Measurements from ENCODE around the gene SETD4. TPM values are rescaled to one million over a fixed set of nuclear protein-coding genes. Genes with fewer than 3 reads are reported as not detected.

SETD4 gene
- polyA plus RNA-seq, 2 donors, result 9.1 to 13.7 TPM

DNA sequence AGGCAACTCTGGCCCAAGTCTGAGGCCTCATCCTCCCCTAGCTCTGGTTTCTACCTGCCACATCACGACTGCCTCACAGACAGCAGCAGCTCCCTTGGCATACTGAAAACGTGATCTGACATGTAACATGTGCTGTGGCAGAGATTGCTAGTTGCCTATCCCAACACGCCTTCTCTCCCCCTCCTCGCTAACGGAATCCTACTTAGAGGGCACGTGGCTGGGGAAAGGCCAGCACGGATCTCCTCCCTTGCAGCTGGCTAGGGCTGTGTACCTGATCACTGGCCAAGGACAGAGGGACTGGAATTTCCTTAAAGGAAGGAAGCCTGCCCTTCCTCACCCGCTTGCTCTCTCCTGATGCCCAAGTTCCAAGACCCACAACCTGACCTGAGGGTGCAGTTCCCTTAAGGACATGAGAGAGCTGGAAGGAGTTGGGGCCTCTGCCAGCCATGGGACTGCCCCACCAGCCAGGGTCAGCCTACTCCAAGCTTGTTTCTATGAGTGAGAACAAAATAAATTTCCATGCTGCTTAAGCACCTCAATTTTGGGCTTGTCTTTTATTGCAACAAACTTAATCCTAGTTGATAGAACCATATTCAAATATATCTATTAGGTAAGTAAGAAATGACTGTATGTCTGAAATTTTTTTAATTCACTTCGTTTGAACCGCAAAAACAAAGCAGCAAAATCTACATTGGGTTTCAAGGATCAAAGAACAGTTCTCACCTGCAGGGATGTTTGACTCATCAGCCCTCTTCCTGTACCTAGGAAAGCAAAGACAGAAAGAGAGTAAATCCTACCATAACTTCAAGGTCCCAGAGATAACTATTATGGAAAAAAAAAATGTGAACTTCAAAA is 7.2 kb downstream of the SETD4 start:
- no peaks in the 10 kb centered on the region for H3K9me3 ChIP-seq (ENCODE audit: control insufficient read depth in 2 of 2, insufficient read depth in 1 of 2, low read depth in 1 of 2, low read length in 1 of 2)
- peak overlapping the region; percentile 76 to 80 for H3K27ac ChIP-seq (ENCODE audit: low read depth in 2 of 2, low read length in 1 of 2)
- H3K4me3 ChIP-seq (ENCODE audit: low read depth in 1 of 2, low read length in 2 of 2), result no peak overlapping the region
- 50 to 62% methylated on average over 10 of the region's 10 CpGs for whole genome bisulfite sequencing, 2 donors
- H3K4me1 ChIP-seq (ENCODE audit: control insufficient read depth in 2 of 2, insufficient read depth in 2 of 2, low read length in 1 of 2), result peaks cover 0 to 6% of the 10 kb centered on the region in 2 donors
- H3K36me3 ChIP-seq (ENCODE audit: control insufficient read depth in 2 of 2, insufficient read depth in 2 of 2, low read length in 1 of 2), result peaks cover 22 to 27% of the 10 kb centered on the region in 2 donors
- H3K27me3 ChIP-seq (ENCODE audit: control insufficient read depth in 1 of 2, insufficient read depth in 2 of 2, low read length in 2 of 2), result no peaks in the 10 kb centered on the region

DNA sequence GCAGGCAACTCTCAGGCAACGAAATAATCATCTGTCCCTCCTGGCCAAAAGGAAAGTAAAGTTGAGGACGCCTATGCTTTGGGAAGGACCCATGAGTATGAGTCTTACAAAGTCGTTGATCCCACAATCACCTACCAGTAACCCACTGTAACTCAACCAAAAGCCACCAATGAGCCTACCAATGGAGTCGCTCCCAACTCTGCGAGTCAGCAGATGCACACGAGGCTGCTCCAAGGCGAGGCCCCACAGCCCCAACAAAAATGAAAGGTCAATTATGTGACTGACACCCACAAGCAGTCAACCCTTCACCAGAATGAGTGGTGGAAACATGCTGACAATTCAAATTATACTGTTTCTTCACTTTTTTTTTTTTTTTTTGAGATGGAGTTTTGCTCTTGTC is 12.0 kb downstream of the SETD4 start:
- WGBS, 2 donors, result 89 to 92% methylated on average over 7 of the region's 7 CpGs
- Histone ChIP-seq H3K4me1 (ENCODE audit: control insufficient read depth in 2 of 2, insufficient read depth in 2 of 2, low read length in 1 of 2) (peaks cover 0 to 6% of the 10 kb centered on the region in 2 donors), H3K27me3 (ENCODE audit: control insufficient read depth in 1 of 2, insufficient read depth in 2 of 2, low read length in 2 of 2) (no peaks in the 10 kb centered on the region), H3K9me3 (ENCODE audit: control insufficient read depth in 2 of 2, insufficient read depth in 1 of 2, low read depth in 1 of 2, low read length in 1 of 2) (no peaks in the 10 kb centered on the region), H3K4me3 (ENCODE audit: low read depth in 1 of 2, low read length in 2 of 2) (no peak overlapping the region), H3K36me3 (ENCODE audit: control insufficient read depth in 2 of 2, insufficient read depth in 2 of 2, low read length in 1 of 2) (peaks cover 19 to 36% of the 10 kb centered on the region in 2 donors), H3K27ac (ENCODE audit: low read depth in 2 of 2, low read length in 1 of 2) (no peak overlapping the region)

DNA sequence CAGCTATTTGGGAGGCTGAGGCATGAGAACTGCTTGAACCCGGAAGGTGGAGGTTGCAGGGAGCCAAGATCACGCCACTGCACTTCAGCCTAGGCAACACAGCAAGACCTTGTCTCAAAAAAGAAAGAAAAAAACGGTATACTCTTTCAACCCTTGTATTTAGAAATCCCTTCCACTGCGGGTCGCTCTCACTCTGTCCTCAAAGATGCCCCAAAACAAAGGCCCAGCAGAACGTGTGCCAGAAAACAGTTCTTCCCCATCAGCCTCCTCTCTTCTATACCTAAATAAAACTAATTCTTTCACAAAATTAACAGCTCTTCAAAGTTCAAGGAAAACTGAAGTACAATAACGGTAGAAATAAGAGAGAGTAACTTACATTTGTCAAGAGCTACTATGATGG is 13.2 kb downstream of the SETD4 start:
- no peaks in the 10 kb centered on the region for H3K9me3 ChIP-seq (ENCODE audit: control insufficient read depth in 2 of 2, insufficient read depth in 1 of 2, low read depth in 1 of 2, low read length in 1 of 2)
- no peaks in the 10 kb centered on the region for H3K27me3 ChIP-seq (ENCODE audit: control insufficient read depth in 1 of 2, insufficient read depth in 2 of 2, low read length in 2 of 2)
- H3K4me3 ChIP-seq (ENCODE audit: low read depth in 1 of 2, low read length in 2 of 2), result no peak overlapping the region
- H3K36me3 ChIP-seq (ENCODE audit: control insufficient read depth in 2 of 2, insufficient read depth in 2 of 2, low read length in 1 of 2), result peaks cover 16 to 31% of the 10 kb centered on the region in 2 donors
- 85 to 89% methylated on average over 7 of the region's 7 CpGs for WGBS, 2 donors
- no peaks in the 10 kb centered on the region for H3K4me1 ChIP-seq (ENCODE audit: control insufficient read depth in 2 of 2, insufficient read depth in 2 of 2, low read length in 1 of 2)
- no peak overlapping the region for H3K27ac ChIP-seq (ENCODE audit: low read depth in 2 of 2, low read length in 1 of 2)

DNA sequence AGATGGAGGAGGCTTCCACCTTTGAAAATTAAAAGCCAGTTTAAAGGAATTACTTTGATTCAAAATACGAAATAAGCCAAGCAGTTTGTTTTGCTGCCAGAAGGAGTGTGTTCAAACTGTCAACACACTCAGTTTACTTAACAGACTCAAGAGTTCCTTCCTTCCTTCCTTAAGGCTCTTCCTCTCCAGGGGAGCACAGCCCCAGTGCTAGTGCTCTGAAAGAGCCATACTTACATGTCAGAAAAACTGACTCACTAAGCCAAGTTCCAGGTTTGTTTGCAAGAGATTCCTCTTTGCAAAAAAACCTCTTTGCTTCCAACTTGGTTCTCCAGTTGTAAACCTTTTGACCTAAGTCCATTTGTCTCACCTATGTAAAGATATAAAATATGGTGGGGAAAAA is 14.3 kb downstream of the SETD4 start:
- H3K4me1 ChIP-seq (ENCODE audit: control insufficient read depth in 2 of 2, insufficient read depth in 2 of 2, low read length in 1 of 2), result no peaks in the 10 kb centered on the region
- H3K27ac ChIP-seq (ENCODE audit: low read depth in 2 of 2, low read length in 1 of 2), result no peak overlapping the region
- H3K27me3 ChIP-seq (ENCODE audit: control insufficient read depth in 1 of 2, insufficient read depth in 2 of 2, low read length in 2 of 2), result no peaks in the 10 kb centered on the region
- peaks cover 14 to 34% of the 10 kb centered on the region in 2 donors for H3K36me3 ChIP-seq (ENCODE audit: control insufficient read depth in 2 of 2, insufficient read depth in 2 of 2, low read length in 1 of 2)
- WGBS, 2 donors, result 65 to 83% methylated on average over 1 of the region's 1 CpG
- no peaks in the 10 kb centered on the region for H3K9me3 ChIP-seq (ENCODE audit: control insufficient read depth in 2 of 2, insufficient read depth in 1 of 2, low read depth in 1 of 2, low read length in 1 of 2)
- no peak overlapping the region for H3K4me3 ChIP-seq (ENCODE audit: low read depth in 1 of 2, low read length in 2 of 2)

DNA sequence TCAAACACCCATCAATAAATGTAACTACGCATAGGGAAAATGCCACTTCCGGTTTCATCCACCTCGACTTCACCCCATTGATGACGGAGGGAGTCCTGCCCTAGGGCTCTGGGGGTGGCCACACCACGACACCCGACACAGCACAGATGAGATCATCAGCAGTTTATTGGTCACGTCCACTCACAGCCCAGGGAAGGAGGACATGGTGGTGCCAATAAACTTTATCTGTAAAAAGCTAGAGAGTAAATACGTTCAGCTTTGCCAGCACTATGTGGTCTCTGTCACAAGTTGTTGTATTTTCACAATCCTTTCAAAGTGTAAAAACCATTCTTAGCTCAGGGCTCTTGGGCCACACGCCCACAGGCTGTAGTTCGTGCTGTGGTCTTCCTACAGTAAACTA is 16.3 kb downstream of the SETD4 start:
- peaks cover 10 to 31% of the 10 kb centered on the region in 2 donors for H3K36me3 ChIP-seq (ENCODE audit: control insufficient read depth in 2 of 2, insufficient read depth in 2 of 2, low read length in 1 of 2)
- 75 to 85% methylated on average over 10 of the region's 10 CpGs for WGBS, 2 donors
- H3K4me3 ChIP-seq (ENCODE audit: low read depth in 1 of 2, low read length in 2 of 2), result no peak overlapping the region
- no peaks in the 10 kb centered on the region for H3K27me3 ChIP-seq (ENCODE audit: control insufficient read depth in 1 of 2, insufficient read depth in 2 of 2, low read length in 2 of 2)
- H3K4me1 ChIP-seq (ENCODE audit: control insufficient read depth in 2 of 2, insufficient read depth in 2 of 2, low read length in 1 of 2), result peaks cover 0 to 3% of the 10 kb centered on the region in 2 donors
- H3K9me3 ChIP-seq (ENCODE audit: control insufficient read depth in 2 of 2, insufficient read depth in 1 of 2, low read depth in 1 of 2, low read length in 1 of 2), result peaks cover 0 to 2% of the 10 kb centered on the region in 2 donors
- H3K27ac ChIP-seq (ENCODE audit: low read depth in 2 of 2, low read length in 1 of 2), result no peak overlapping the region

DNA sequence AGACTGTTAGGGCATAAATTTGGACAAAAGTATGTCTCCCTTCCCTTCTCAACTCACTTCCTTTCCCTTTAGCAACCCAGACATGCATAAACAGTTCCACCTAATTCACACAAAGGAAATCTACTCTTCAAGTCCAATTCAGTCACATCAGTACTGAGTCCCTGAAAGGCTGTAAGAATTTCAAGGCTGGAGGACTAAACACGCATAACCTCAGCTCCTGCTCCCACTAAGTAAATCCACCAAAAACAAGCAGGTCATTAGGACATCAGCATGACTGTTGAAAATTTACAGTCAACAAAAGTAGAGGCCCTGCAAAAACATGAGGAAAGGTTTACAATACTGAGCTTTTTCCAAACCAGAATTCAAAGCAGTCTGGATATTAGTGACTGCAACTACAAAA is 18.4 kb downstream of the SETD4 start:
- H3K36me3 ChIP-seq (ENCODE audit: control insufficient read depth in 2 of 2, insufficient read depth in 2 of 2, low read length in 1 of 2), result peaks cover 10 to 29% of the 10 kb centered on the region in 2 donors
- WGBS, 2 donors, result 84 to 92% methylated on average over 1 of the region's 1 CpG

DNA sequence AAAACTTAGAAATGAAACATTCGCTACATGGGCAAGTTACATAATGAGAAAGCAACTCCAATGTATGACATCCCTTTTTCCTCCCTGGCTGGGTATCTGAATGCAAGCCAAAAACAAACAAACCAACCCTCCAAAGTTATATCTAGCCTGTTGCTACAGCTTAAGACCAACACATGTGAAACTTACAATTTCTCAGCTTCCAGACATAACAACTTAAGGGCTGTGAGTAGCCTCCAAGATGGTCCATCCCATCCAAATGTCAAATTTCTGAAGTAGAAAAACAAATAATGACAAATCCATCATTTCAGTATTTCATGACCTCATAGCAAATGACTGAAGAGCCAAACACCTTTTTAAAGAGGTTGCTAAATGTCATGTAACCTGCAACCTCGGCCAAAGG is 19.9 kb downstream of the SETD4 start:
- WGBS, 2 donors, result 78 to 79% methylated on average over 2 of the region's 2 CpGs
- Histone ChIP-seq H3K4me3 (ENCODE audit: low read depth in 1 of 2, low read length in 2 of 2) (no peak overlapping the region), H3K4me1 (ENCODE audit: control insufficient read depth in 2 of 2, insufficient read depth in 2 of 2, low read length in 1 of 2) (peaks cover 3% of the 10 kb centered on the region in 2 donors), H3K9me3 (ENCODE audit: control insufficient read depth in 2 of 2, insufficient read depth in 1 of 2, low read depth in 1 of 2, low read length in 1 of 2) (peaks cover 0 to 2% of the 10 kb centered on the region in 2 donors), H3K27ac (ENCODE audit: low read depth in 2 of 2, low read length in 1 of 2) (no peak overlapping the region), H3K27me3 (ENCODE audit: control insufficient read depth in 1 of 2, insufficient read depth in 2 of 2, low read length in 2 of 2) (no peaks in the 10 kb centered on the region), H3K36me3 (ENCODE audit: control insufficient read depth in 2 of 2, insufficient read depth in 2 of 2, low read length in 1 of 2) (peaks cover 9 to 29% of the 10 kb centered on the region in 2 donors)

More for the DNA sequence above, 18.4 kb downstream of the SETD4 start:
- H3K27me3 ChIP-seq (ENCODE audit: control insufficient read depth in 1 of 2, insufficient read depth in 2 of 2, low read length in 2 of 2), result no peaks in the 10 kb centered on the region
- H3K4me3 ChIP-seq (ENCODE audit: low read depth in 1 of 2, low read length in 2 of 2), result no peak overlapping the region
- H3K4me1 ChIP-seq (ENCODE audit: control insufficient read depth in 2 of 2, insufficient read depth in 2 of 2, low read length in 1 of 2), result peaks cover 3% of the 10 kb centered on the region in 2 donors
- no peak overlapping the region for H3K27ac ChIP-seq (ENCODE audit: low read depth in 2 of 2, low read length in 1 of 2)
- peaks cover 0 to 2% of the 10 kb centered on the region in 2 donors for H3K9me3 ChIP-seq (ENCODE audit: control insufficient read depth in 2 of 2, insufficient read depth in 1 of 2, low read depth in 1 of 2, low read length in 1 of 2)

DNA sequence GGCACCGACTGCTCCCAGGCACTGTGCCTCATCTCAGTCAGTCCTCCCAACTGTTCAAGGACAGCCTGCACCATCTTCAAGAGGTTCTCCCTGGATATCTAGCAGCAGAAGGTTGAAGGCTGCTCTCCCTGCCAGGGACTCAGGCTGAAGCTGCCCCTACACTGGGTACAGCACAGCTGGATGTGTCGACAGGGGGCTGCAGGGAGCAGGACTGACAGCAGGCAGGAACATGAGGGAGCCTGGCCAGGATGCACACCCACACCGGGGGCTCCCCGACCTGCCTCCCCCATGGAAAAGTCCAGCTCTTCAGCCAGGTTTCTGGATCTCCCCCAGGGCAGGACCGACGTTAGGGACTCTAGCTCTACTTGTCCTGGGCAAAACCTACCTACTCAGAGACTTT is 20.5 kb downstream of the SETD4 start:
- Histone ChIP-seq H3K36me3 (ENCODE audit: control insufficient read depth in 2 of 2, insufficient read depth in 2 of 2, low read length in 1 of 2) (peaks cover 12 to 24% of the 10 kb centered on the region in 2 donors), H3K27ac (ENCODE audit: low read depth in 2 of 2, low read length in 1 of 2) (no peak overlapping the region)

DNA sequence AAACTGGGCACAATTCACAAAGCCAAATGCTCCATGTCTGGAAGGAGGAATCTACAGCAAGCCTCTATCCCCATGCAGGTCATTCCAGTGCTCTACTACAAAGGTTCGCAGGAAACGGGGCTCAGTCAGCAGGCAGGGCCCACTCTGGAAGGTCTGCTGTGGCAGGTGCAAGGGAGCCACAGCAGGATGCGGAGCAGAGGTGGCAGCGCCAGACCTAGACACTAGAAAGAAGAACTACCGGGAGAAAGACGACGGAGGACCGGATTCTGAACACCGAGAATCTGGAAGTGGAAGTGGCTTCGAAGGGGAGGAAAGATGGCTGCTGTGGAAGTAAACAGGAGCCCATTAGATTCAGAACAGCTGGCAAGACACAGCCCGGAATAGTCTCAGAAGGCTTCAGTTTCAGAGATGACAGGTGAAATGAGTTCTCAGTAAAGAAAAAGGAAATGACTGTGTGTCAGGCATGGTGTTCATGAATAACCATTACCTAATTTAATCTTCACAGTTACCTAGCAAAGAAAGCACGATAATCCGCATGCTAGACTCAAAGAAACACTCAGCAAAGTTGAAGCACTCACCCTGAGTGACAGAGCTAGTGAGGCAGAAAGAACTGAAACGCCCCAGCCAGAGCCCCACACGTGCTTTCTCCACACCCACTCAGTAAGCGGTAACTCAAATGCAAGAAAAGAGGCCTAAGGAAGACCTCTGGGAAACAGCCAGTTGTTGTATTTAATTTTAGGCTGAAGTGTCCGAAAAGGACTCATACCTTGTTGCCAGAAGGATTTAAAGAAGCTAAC is 21.4 kb downstream of the SETD4 start:
- H3K27ac ChIP-seq (ENCODE audit: low read depth in 2 of 2, low read length in 1 of 2), result no peak overlapping the region
- H3K4me3 ChIP-seq (ENCODE audit: low read depth in 1 of 2, low read length in 2 of 2), result no peak overlapping the region
- H3K36me3 ChIP-seq (ENCODE audit: control insufficient read depth in 2 of 2, insufficient read depth in 2 of 2, low read length in 1 of 2), result peaks cover 8 to 19% of the 10 kb centered on the region in 2 donors
- H3K27me3 ChIP-seq (ENCODE audit: control insufficient read depth in 1 of 2, insufficient read depth in 2 of 2, low read length in 2 of 2), result no peaks in the 10 kb centered on the region
- H3K4me1 ChIP-seq (ENCODE audit: control insufficient read depth in 2 of 2, insufficient read depth in 2 of 2, low read length in 1 of 2), result peaks cover 3% of the 10 kb centered on the region in 2 donors
- peaks cover 0 to 2% of the 10 kb centered on the region in 2 donors for H3K9me3 ChIP-seq (ENCODE audit: control insufficient read depth in 2 of 2, insufficient read depth in 1 of 2, low read depth in 1 of 2, low read length in 1 of 2)
- WGBS, 2 donors, result 73 to 78% methylated on average over 17 of the region's 17 CpGs

More for the DNA sequence above, 20.5 kb downstream of the SETD4 start:
- Histone ChIP-seq H3K4me1 (ENCODE audit: control insufficient read depth in 2 of 2, insufficient read depth in 2 of 2, low read length in 1 of 2) (peaks cover 3% of the 10 kb centered on the region in 2 donors), H3K4me3 (ENCODE audit: low read depth in 1 of 2, low read length in 2 of 2) (no peak overlapping the region), H3K27me3 (ENCODE audit: control insufficient read depth in 1 of 2, insufficient read depth in 2 of 2, low read length in 2 of 2) (no peaks in the 10 kb centered on the region), H3K9me3 (ENCODE audit: control insufficient read depth in 2 of 2, insufficient read depth in 1 of 2, low read depth in 1 of 2, low read length in 1 of 2) (peaks cover 0 to 2% of the 10 kb centered on the region in 2 donors)
- 60 to 71% methylated on average over 6 of the region's 6 CpGs for WGBS, 2 donors

Data from esophagus (tissue), 2 donors.